ENCODE results near the gene CLC.

Gene CLC

GRCh38 chr19:39737891-39738290, at the start of gene CLC:
TSS of gene CLC (minus strand) at chr19:39738029. CDS start at chr19:39737952, 77 bp downstream.
- no peak within 1 kb of the TSS for H3K9ac ChIP-seq (ENCODE audit: low read length)
- H3K79me2 ChIP-seq (ENCODE audit: low read length): no peaks in the 10 kb centered on the region
- H3K4me2 ChIP-seq (ENCODE audit: low read length): no peak within 1 kb of the TSS
- no peak within 1 kb of the TSS for H3K4me3 ChIP-seq (ENCODE audit: low read length)
- no peak within 1 kb of the TSS for H3K27ac ChIP-seq (ENCODE audit: low read length)
- no peaks in the 10 kb centered on the region for H3K4me1 ChIP-seq (ENCODE audit: low read length)
- H3K9me3 ChIP-seq (ENCODE audit: insufficient read depth, low read length): no peaks in the 10 kb centered on the region
- H3K27me3 ChIP-seq (ENCODE audit: low read depth, low read length): peaks cover 22% of the 10 kb centered on the region
- H2AFZ ChIP-seq (ENCODE audit: low read depth, low read length): no peak within 1 kb of the TSS
- no peaks in the 10 kb centered on the region for H3K36me3 ChIP-seq (replicated peaks; ENCODE audit: low read depth, low read length)
- H4K20me1 ChIP-seq (ENCODE audit: insufficient read depth, low read length): 0 out of 2 replicates have a peak, but pooled peaks cover 3% of the 10 kb centered on the region
- TF ChIP-seq EZH2phosphoT487 (IDR thresholded peaks at IDR 0.05; ENCODE audit: low read depth) (no peak), CTCF (IDR thresholded peaks at IDR 0.05; ENCODE audit: low read depth, low read length) (no peak)

DNA sequence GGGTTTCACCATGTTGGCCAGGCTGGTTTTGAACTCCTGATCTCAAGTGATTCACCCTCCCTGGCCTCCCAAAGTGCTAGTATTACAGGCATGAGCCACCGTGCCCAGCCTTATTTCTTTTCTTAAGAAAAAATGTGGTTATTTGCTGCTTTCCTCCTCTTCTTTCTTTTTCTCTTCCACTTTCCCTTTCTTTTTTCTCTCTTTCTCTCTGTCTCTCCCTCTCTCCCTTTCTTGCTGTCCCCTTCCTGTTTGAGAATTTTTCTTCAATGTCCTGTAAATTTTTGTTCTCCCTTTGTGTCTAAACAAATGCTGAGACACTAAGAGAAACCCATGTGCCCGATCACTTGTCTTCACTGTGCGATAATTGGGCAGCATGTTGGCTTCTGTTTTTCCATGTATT, 43.1 kb upstream of the CLC start:
- no peaks in the 10 kb centered on the region for H3K36me3 ChIP-seq (replicated peaks; ENCODE audit: low read depth, low read length)
- no peak overlapping the region for H3K27ac ChIP-seq (ENCODE audit: low read length)
- peaks cover 63% of the 10 kb centered on the region for H3K27me3 ChIP-seq (ENCODE audit: low read depth, low read length)
- no peaks in the 10 kb centered on the region for H3K4me1 ChIP-seq (ENCODE audit: low read length)
- H3K9ac ChIP-seq (ENCODE audit: low read length): no peak overlapping the region
- H4K20me1 ChIP-seq (ENCODE audit: insufficient read depth, low read length): no peaks in the 10 kb centered on the region
- H3K4me2 ChIP-seq (ENCODE audit: low read length): no peak overlapping the region
- no peaks in the 10 kb centered on the region for H3K79me2 ChIP-seq (ENCODE audit: low read length)
- no peak overlapping the region for H2AFZ ChIP-seq (ENCODE audit: low read depth, low read length)
- H3K9me3 ChIP-seq (ENCODE audit: insufficient read depth, low read length): no peaks in the 10 kb centered on the region
- TF ChIP-seq EZH2phosphoT487 (IDR thresholded peaks at IDR 0.05; ENCODE audit: low read depth) (no peak), CTCF (IDR thresholded peaks at IDR 0.05; ENCODE audit: low read depth, low read length) (no peak)
- no peak overlapping the region for H3K4me3 ChIP-seq (ENCODE audit: low read length)

DNA sequence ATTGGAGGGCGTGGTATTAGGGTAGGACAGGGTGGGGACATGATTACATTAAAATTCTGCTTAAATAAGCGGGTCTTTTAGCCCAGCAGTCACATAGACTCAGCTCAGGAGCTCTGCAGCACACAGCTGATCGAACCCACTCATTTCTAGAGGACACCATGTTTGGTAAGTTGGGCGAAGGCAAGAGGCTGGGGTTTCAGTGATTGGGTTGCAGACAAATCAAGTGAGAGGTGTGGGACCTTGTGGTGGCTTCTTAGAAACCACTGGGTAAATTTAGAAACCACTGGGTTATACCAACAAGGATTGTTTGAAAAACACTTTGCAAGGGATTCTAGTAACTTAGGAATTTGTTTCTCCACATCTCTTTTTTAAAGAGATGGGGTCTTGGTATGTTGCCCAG, 40.9 kb upstream of the CLC start, which contains the start of gene LEUTX:
Gene LEUTX, plus strand, starts transcription at position 92 of the 400 bp plus-strand sequence. Its CDS starts 67 bp downstream, at position 159.
- no peaks in the 10 kb centered on the region for H4K20me1 ChIP-seq (ENCODE audit: insufficient read depth, low read length)
- TF ChIP-seq EZH2phosphoT487 (IDR thresholded peaks at IDR 0.05; ENCODE audit: low read depth): no peak
- TF ChIP-seq CTCF (IDR thresholded peaks at IDR 0.05; ENCODE audit: low read depth, low read length): no peak
- H3K79me2 ChIP-seq (ENCODE audit: low read length): no peaks in the 10 kb centered on the region
- no peak within 1 kb of the TSS for H3K27ac ChIP-seq (ENCODE audit: low read length)
- no peak within 1 kb of the TSS for H2AFZ ChIP-seq (ENCODE audit: low read depth, low read length)
- no peak within 1 kb of the TSS for H3K9ac ChIP-seq (ENCODE audit: low read length)
- H3K4me2 ChIP-seq (ENCODE audit: low read length): no peak within 1 kb of the TSS
- no peak within 1 kb of the TSS for H3K4me3 ChIP-seq (ENCODE audit: low read length)
- no peaks in the 10 kb centered on the region for H3K36me3 ChIP-seq (replicated peaks; ENCODE audit: low read depth, low read length)
- peaks cover 50% of the 10 kb centered on the region for H3K27me3 ChIP-seq (ENCODE audit: low read depth, low read length)
- H3K9me3 ChIP-seq (ENCODE audit: insufficient read depth, low read length): no peaks in the 10 kb centered on the region
- H3K4me1 ChIP-seq (ENCODE audit: low read length): no peaks in the 10 kb centered on the region

DNA sequence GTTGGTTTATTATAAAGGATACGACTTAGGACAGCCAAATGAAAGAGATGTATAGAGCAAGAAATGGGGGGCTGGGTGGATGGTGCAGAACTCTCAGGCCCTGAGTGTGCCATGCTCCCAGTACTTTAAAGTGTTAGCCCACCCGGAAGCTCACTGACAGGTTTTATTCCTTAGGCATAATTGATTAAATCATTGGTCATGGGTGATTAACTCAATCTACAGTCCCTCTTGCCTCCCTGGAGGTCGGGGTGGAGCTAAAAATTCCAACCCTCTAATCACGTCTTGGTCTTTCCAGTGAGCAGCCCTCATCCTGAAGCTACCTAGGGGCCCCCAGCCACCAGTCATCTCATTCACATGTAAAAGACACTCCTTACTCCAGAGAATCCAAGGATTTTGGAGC, 31.0 kb upstream of the CLC start:
- H4K20me1 ChIP-seq (ENCODE audit: insufficient read depth, low read length): no peaks in the 10 kb centered on the region
- no peak overlapping the region for H3K4me3 ChIP-seq (ENCODE audit: low read length)
- H3K9me3 ChIP-seq (ENCODE audit: insufficient read depth, low read length): no peaks in the 10 kb centered on the region
- H3K9ac ChIP-seq (ENCODE audit: low read length): no peak overlapping the region
- no peak overlapping the region for H3K27ac ChIP-seq (ENCODE audit: low read length)
- no peak overlapping the region for H3K4me2 ChIP-seq (ENCODE audit: low read length)
- no peak overlapping the region for H2AFZ ChIP-seq (ENCODE audit: low read depth, low read length)
- TF ChIP-seq EZH2phosphoT487 (IDR thresholded peaks at IDR 0.05; ENCODE audit: low read depth) (no peak), CTCF (IDR thresholded peaks at IDR 0.05; ENCODE audit: low read depth, low read length) (no peak)
- no peaks in the 10 kb centered on the region for H3K79me2 ChIP-seq (ENCODE audit: low read length)
- H3K27me3 ChIP-seq (ENCODE audit: low read depth, low read length): peaks cover 40% of the 10 kb centered on the region
- no peaks in the 10 kb centered on the region for H3K36me3 ChIP-seq (replicated peaks; ENCODE audit: low read depth, low read length)
- no peaks in the 10 kb centered on the region for H3K4me1 ChIP-seq (ENCODE audit: low read length)
